Karpas-422 (cell line): ENCODE results near the gene SNED1. TPM values are rescaled to one million over a fixed set of nuclear protein-coding genes. Genes with fewer than 3 reads are reported as not detected.

ENCODE experiments used
- DNase-seq: peaks from one replicate; pipeline ENCODE4 v3.0.0-alpha.2; 2015
- H2AFZ ChIP-seq: fragments of 200-600 bp; sonication (generic); 2 replicates; pipeline ENCODE4 v1.6.1; 2014; ENCODE audit warnings: antibody characterized with exemption, low read length, mixed read lengths
- H3K27ac ChIP-seq: fragments of 200-600 bp; sonication (generic); 2 replicates; pipeline ENCODE4 v1.5.1; 2014; ENCODE audit warnings: mild to moderate bottlenecking, low read length, moderate library complexity
- H3K27me3 ChIP-seq: fragments of 200-600 bp; sonication (generic); 2 replicates; pipeline ENCODE4 v1.6.1; 2014; ENCODE audit warnings: low read length, mixed read lengths
- H3K36me3 ChIP-seq: fragments of 200-600 bp; sonication (generic); 2 replicates; pipeline ENCODE4 v1.6.1; 2014; ENCODE audit warnings: low read length, mixed read lengths; ENCODE audit not compliant: insufficient read depth
- H3K4me1 ChIP-seq: fragments of 200-600 bp; sonication (generic); 2 replicates; pipeline ENCODE4 v1.6.1; 2014; ENCODE audit warnings: mild to moderate bottlenecking, low read length, mixed read lengths
- H3K4me2 ChIP-seq: fragments of 200-600 bp; sonication (generic); 2 replicates; pipeline ENCODE4 v1.6.1; 2014; ENCODE audit warnings: low read length, low read depth, mild to moderate bottlenecking; ENCODE audit not compliant: poor library complexity, severe bottlenecking
- H3K4me3 ChIP-seq: fragments of 200-600 bp; sonication (generic); 2 replicates; pipeline ENCODE4 v1.5.1; 2014; ENCODE audit warnings: mild to moderate bottlenecking, antibody characterized with exemption, low read length, mixed read lengths
- H3K79me2 ChIP-seq: fragments of 200-600 bp; sonication (generic); 2 replicates; pipeline ENCODE4 v1.6.1; 2014; ENCODE audit warnings: mild to moderate bottlenecking, low read length, mixed read lengths
- H3K9ac ChIP-seq: fragments of 200-600 bp; sonication (generic); 2 replicates; pipeline ENCODE4 v1.6.0; 2014; ENCODE audit warnings: low read length
- H3K9me2 ChIP-seq: fragments of 200-600 bp; sonication (generic), shearing (Covaris generic); replicated peaks from 2 replicates; pipeline ENCODE4 v1.6.0; 2014; ENCODE audit warnings: mild to moderate bottlenecking, low read length, moderate library complexity; ENCODE audit not compliant: insufficient read depth
- H3K9me3 ChIP-seq: fragments of 300-700, 200-600 bp; sonication (generic); 2 replicates; pipeline ENCODE4 v1.6.1; 2014; ENCODE audit warnings: low read length, mixed read lengths
- H4K20me1 ChIP-seq: fragments of 200-600 bp; sonication (generic); 2 replicates; pipeline ENCODE4 v1.6.1; 2014; ENCODE audit warnings: mild to moderate bottlenecking, antibody characterized with exemption, low read length, low read depth; ENCODE audit not compliant: insufficient read depth
- total RNA-seq: library from RNA; depleted of rRNA; stranded (reverse); fragments of >200 nt; shearing (Covaris generic); gene quantifications from 2 replicates; pipeline ENCODE4 v1.2.3, GENCODE V29; 2014; ENCODE audit warnings: low replicate concordance

The SNED1 gene
- total RNA-seq, 1 experiment from 2014 or later: 1.9 TPM

- H3K4me3 ChIP-seq: no peak overlapping the region
- H3K4me2 ChIP-seq: no peak overlapping the region
- no peaks in the 10 kb centered on the region for H4K20me1 ChIP-seq
- no peaks in the 10 kb centered on the region for H3K9me3 ChIP-seq
- no peaks in the 10 kb centered on the region for H3K4me1 ChIP-seq
- no peaks in the 10 kb centered on the region for H3K79me2 ChIP-seq
- H3K36me3 ChIP-seq: no peaks in the 10 kb centered on the region
- DNase-seq: no peak
- H3K27me3 ChIP-seq: no peaks in the 10 kb centered on the region
- no peaks in the 10 kb centered on the region for H3K9me2 ChIP-seq
- H3K27ac ChIP-seq: no peak overlapping the region
- H3K9ac ChIP-seq: no peak overlapping the region
- H2AFZ ChIP-seq: no peak overlapping the region
Observed at GRCh38 chr2:240981871-240982800, 16.3 kb upstream of the SNED1 start.

GRCh38 chr2:240982821-240983281, 15.6 kb upstream of the SNED1 start:
- DNase-seq: no peak
- H3K36me3 ChIP-seq: no peaks in the 10 kb centered on the region
- H3K79me2 ChIP-seq: no peaks in the 10 kb centered on the region
- no peak overlapping the region for H3K4me2 ChIP-seq
- no peak overlapping the region for H3K4me3 ChIP-seq
- H3K27ac ChIP-seq: no peak overlapping the region
- no peaks in the 10 kb centered on the region for H3K27me3 ChIP-seq
- no peaks in the 10 kb centered on the region for H3K4me1 ChIP-seq
- H3K9me3 ChIP-seq: no peaks in the 10 kb centered on the region
- H4K20me1 ChIP-seq: no peaks in the 10 kb centered on the region
- H3K9me2 ChIP-seq: no peaks in the 10 kb centered on the region
- no peak overlapping the region for H3K9ac ChIP-seq
- no peak overlapping the region for H2AFZ ChIP-seq

- Histone ChIP-seq H3K9me3 (no peaks in the 10 kb centered on the region), H3K27me3 (no peaks in the 10 kb centered on the region), H3K4me3 (no peak overlapping the region), H3K27ac (no peak overlapping the region), H3K79me2 (no peaks in the 10 kb centered on the region), H3K36me3 (no peaks in the 10 kb centered on the region), H3K9me2 (no peaks in the 10 kb centered on the region), H3K4me2 (no peak overlapping the region), H4K20me1 (no peaks in the 10 kb centered on the region), H3K9ac (no peak overlapping the region), H2AFZ (no peak overlapping the region), H3K4me1 (no peaks in the 10 kb centered on the region)
- DNase-seq: peak; percentile 64
Observed at GRCh38 chr2:240983361-240983995, 14.9 kb upstream of the SNED1 start.

DNA sequence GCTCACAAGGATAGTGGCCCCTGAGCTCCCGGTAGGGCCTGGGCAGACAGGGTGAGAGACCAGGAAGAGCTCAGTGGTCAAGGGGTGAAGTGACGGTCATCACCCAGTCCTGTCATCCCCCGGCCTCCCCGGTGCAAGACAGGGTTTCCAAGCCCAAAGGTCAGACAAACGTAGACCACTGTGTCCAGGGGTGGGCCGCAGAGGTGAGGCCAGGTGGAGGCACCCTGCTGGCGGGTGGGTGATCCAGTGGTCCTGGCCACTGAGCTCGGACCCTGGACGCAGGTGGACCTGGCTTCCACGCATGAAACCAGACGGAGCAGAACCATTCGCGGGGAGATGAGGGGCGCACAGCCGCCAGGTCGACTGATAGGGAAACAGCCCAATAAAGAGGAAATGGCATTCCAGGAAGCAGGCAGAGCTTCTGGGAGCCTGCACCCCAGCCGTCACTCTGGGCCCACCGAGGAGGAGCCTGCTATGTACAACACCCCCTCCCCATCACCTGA, 14.4 kb upstream of the SNED1 start:
- Histone ChIP-seq H2AFZ (no peak overlapping the region), H3K27ac (no peak overlapping the region), H4K20me1 (no peaks in the 10 kb centered on the region), H3K4me1 (no peaks in the 10 kb centered on the region), H3K4me3 (no peak overlapping the region), H3K27me3 (no peaks in the 10 kb centered on the region), H3K4me2 (no peak overlapping the region), H3K9me3 (no peaks in the 10 kb centered on the region), H3K79me2 (no peaks in the 10 kb centered on the region), H3K9ac (no peak overlapping the region), H3K36me3 (no peaks in the 10 kb centered on the region), H3K9me2 (no peaks in the 10 kb centered on the region)
- no peak for DNase-seq

DNA sequence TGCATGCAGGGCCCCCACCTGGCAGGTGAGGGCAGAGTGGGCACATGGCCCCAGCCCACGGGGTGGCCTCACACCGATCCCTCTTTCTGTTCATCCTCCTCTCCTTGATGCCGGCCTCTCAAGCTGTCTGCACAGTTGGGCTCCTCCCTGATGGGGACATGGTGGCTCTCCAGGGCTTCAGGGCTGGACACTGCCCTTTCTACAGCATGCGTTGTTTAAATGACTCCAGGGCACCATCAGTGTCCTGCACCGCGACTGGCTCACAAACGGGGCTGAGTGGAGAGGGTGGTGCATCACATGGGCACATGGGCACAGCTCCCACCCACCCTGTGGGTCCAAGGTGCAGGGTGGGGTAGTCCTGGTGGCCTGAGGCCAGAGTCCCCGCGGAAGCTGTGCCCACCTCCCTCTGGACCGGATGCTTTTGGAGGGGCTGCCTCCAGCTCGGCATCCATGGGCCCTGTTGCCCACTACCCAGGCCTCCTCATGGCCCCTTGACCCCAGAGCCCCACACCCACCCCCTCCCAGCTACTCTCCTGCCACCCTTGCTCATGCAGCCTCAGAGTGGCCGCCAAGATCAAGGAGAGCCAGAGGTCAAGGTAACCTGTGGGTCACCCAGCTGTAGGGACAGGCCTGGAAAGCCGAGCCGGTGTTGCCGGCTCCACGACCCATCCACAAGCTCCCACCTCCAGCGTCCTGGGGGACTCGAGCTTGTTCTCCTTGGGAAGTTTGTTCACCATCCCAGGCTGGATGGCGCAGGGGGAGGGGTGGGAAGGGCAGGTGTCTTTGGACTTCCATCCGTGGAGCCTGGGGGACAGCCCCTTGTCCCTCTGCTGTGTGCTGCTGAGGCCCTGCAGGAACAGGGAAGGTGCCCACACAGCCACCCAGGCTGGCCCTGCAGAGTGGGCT, 12.3 kb upstream of the SNED1 start:
- Histone ChIP-seq H3K9ac (no peak overlapping the region), H3K4me1 (no peaks in the 10 kb centered on the region), H4K20me1 (no peaks in the 10 kb centered on the region), H3K36me3 (no peaks in the 10 kb centered on the region), H3K27ac (no peak overlapping the region), H2AFZ (no peak overlapping the region), H3K9me2 (no peaks in the 10 kb centered on the region), H3K4me3 (no peak overlapping the region), H3K9me3 (no peaks in the 10 kb centered on the region), H3K27me3 (no peaks in the 10 kb centered on the region), H3K4me2 (no peak overlapping the region), H3K79me2 (no peaks in the 10 kb centered on the region)
- no peak for DNase-seq

DNA sequence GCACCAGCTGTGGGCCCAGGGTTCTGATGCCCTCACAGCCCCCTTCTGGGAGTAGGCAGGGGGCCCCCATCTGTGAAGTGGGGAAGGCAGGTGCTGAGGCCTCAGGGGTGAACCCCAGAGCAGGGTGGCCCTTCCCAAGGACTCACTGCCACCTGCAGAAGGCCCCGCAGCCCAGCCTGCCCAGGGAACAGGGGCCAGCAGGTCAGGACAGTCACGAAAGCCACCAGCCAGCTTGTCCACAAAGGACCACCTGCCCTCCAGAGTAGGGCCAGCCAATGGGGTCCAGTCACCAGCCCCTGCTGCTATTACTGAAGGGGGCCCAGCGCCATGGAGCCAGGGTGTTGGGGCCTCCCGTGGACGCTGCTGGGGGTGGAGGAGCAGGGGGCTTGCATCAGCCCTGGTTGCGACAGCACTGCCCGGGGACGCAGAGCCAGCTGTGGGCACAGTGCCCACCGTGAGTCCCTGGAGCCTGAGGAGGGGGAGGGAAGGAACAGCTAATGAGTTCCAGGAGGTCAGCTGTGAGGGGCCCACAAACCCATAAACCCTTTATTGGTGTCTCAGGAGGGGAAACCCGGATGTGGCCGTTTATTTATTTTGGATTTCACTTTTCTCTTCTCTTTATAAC, 11.5 kb upstream of the SNED1 start:
- Histone ChIP-seq H3K27ac (no peak overlapping the region), H3K4me3 (no peak overlapping the region), H3K9me2 (no peaks in the 10 kb centered on the region), H3K9me3 (no peaks in the 10 kb centered on the region), H3K36me3 (no peaks in the 10 kb centered on the region), H2AFZ (no peak overlapping the region), H4K20me1 (no peaks in the 10 kb centered on the region), H3K27me3 (no peaks in the 10 kb centered on the region), H3K4me2 (no peak overlapping the region), H3K79me2 (no peaks in the 10 kb centered on the region), H3K9ac (no peak overlapping the region), H3K4me1 (no peaks in the 10 kb centered on the region)
- no peak for DNase-seq

DNA sequence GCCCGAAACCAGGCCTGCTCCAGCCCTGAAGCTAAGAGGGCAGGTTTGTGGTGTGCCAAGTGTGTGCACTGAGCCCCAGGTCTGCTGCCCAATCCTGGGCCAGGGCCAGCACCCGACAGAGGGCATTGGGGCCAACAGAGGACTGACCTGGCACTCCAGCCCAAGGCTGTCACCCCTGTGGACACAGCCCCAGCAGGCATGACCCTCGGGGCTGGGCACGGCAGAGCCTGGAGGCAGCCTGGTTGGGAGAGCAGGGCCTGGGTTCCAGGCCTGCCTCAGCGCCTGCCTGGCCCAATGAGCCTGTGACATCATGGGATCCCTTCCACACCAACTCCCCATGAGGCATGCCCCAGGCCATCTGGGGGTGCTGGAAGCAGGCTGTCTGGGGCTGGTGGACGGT, 10.8 kb upstream of the SNED1 start:
- H3K9ac ChIP-seq: no peak overlapping the region
- H3K9me2 ChIP-seq: no peaks in the 10 kb centered on the region
- no peak overlapping the region for H3K4me2 ChIP-seq
- H2AFZ ChIP-seq: no peak overlapping the region
- H3K79me2 ChIP-seq: no peaks in the 10 kb centered on the region
- H3K4me3 ChIP-seq: no peak overlapping the region
- no peaks in the 10 kb centered on the region for H4K20me1 ChIP-seq
- no peak overlapping the region for H3K27ac ChIP-seq
- no peaks in the 10 kb centered on the region for H3K9me3 ChIP-seq
- no peaks in the 10 kb centered on the region for H3K4me1 ChIP-seq
- no peaks in the 10 kb centered on the region for H3K27me3 ChIP-seq
- DNase-seq: no peak
- H3K36me3 ChIP-seq: no peaks in the 10 kb centered on the region
